GM12878 (cell line): ENCODE results near the gene NDOR1. TPM values are rescaled to one million over a fixed set of nuclear protein-coding genes. Genes with fewer than 3 reads are reported as not detected.

Experiments
- ATAC-seq: fragments of 200-7000 bp; cut with Tn5 transposase; 3 replicates; pipeline ENCODE4 v1.9.1; 2020; ENCODE audit warnings: mild to moderate bottlenecking, moderate library complexity
- BruUV-seq: library from RNA; stranded (reverse); fragments of 400-500 nt; replicated peaks from 2 replicates; lab custom pipeline; 2021; lab: Mats Ljungman, UMichigan
- CTCF ChIA-PET: fragments of 300-600 bp; sonication (Branson Sonifier 250); formaldehyde crosslinking; extraction: SDS; loops from one replicate; lab custom pipeline; 2021; ENCODE audit warnings: inconsistent platforms; lab: Yijun Ruan, JAX
- POLR2A ChIA-PET: fragments of 350-600 bp; formaldehyde crosslinking; extraction: SDS; loops from one replicate; lab custom pipeline; 2021; ENCODE audit warnings: inconsistent platforms; lab: Charles Lee
- RAD21 ChIA-PET: fragments of 300-600 bp; sonication (Branson Sonifier 250); formaldehyde crosslinking; loops from one replicate; lab custom pipeline; 2023; ENCODE audit warnings: antibody characterized with exemption; ENCODE audit not compliant: unreplicated experiment; lab: Charles Lee
- SMC1A ChIA-PET: fragments of 300-600 bp; sonication (Branson Sonifier 250); formaldehyde crosslinking; loops from one replicate; lab custom pipeline; 2023; ENCODE audit not compliant: unreplicated experiment, uncharacterized antibody; lab: Charles Lee
- DNase-seq: peaks from one replicate; pipeline ENCODE4 v3.0.0-alpha.2; 2011; ENCODE audit warnings: low read depth, low spot score
- FAIRE-seq: peaks from 3 replicates; lab custom pipeline; 2011; peaks lifted over from hg19 to GRCh38; lab: Jason Lieb, UNC
- H2AFZ ChIP-seq: 2 replicates; pipeline ENCODE4 v1.6.0; 2011; ENCODE audit warnings: low read depth, low read length, control low read depth; ENCODE audit not compliant: control insufficient read depth
- H3K27ac ChIP-seq: 2 replicates; pipeline ENCODE4 v1.5.1; 2011; ENCODE audit warnings: control low read depth; ENCODE audit not compliant: control insufficient read depth, insufficient read depth
- H3K27me3 ChIP-seq, 2 experiments: replicated peaks in 1 of 2; 2 replicates each; pipeline versions ENCODE4 v1.6.0 to v1.6.1; 2011; ENCODE audit warnings: low read length in 1 of 2; ENCODE audit not compliant: control insufficient read depth in 2 of 2, insufficient read depth in 2 of 2
- H3K36me3 ChIP-seq, 2 experiments: 2 replicates each; pipeline ENCODE4 v1.5.1; 2011; ENCODE audit warnings: low read length in 1 of 2; ENCODE audit not compliant: control insufficient read depth in 2 of 2, insufficient read depth in 2 of 2
- H3K4me1 ChIP-seq: 2 replicates; pipeline ENCODE4 v1.6.1; 2011; ENCODE audit warnings: mild to moderate bottlenecking, low read length, moderate library complexity, mixed read lengths; ENCODE audit not compliant: control insufficient read depth, insufficient read depth
- H3K4me2 ChIP-seq: 2 replicates; pipeline ENCODE4 v1.6.0; 2011; ENCODE audit warnings: control low read depth; ENCODE audit not compliant: control insufficient read depth, insufficient read depth
- H3K4me3 ChIP-seq: fragments of 200-600 bp; sonication (generic); 2 replicates; pipeline ENCODE4 v1.5.1; 2016
- H3K79me2 ChIP-seq: 2 replicates; pipeline ENCODE4 v1.6.0; 2011; ENCODE audit warnings: low read length; ENCODE audit not compliant: control insufficient read depth, insufficient read depth
- H3K9ac ChIP-seq: 2 replicates; pipeline ENCODE4 v1.8.0; 2011; ENCODE audit warnings: low read length, control low read depth, mixed read lengths; ENCODE audit not compliant: control insufficient read depth, insufficient read depth
- H3K9me3 ChIP-seq: replicated peaks from 3 replicates; pipeline ENCODE4 v1.5.1; 2011; ENCODE audit warnings: mild to moderate bottlenecking, low read length; ENCODE audit not compliant: control insufficient read depth, insufficient read depth
- H4K20me1 ChIP-seq: 2 replicates; pipeline ENCODE4 v1.6.0; 2011; ENCODE audit not compliant: control insufficient read depth, insufficient read depth
- CTCF ChIP-seq, 3 experiments: IDR thresholded peaks in 2 of 3; conservative IDR thresholded peaks in 1 of 3; 2 replicates each; pipeline ENCODE4 v1.5.1; 2011; ENCODE audit warnings: low read depth in 3 of 3, low read length in 3 of 3, mild to moderate bottlenecking in 3 of 3, control low read depth in 2 of 3, moderate library complexity in 2 of 3, inconsistent platforms in 1 of 3, mixed read lengths in 1 of 3; ENCODE audit not compliant: control insufficient read depth in 2 of 3, insufficient read depth in 1 of 3; ENCODE audit errors: extremely low read depth in 1 of 3
- E2F4 ChIP-seq: IDR thresholded peaks from 2 replicates; pipeline ENCODE4 v1.6.1; 2012; ENCODE audit warnings: low read depth, low read length, improper control_type of control experiment
- IRF4 ChIP-seq: IDR thresholded peaks from 2 replicates; pipeline ENCODE4 v1.6.1; 2011; ENCODE audit warnings: low read depth, low read length
- POLR2A ChIP-seq: IDR thresholded peaks from 2 replicates; pipeline ENCODE4 v1.6.1; 2011; ENCODE audit warnings: low read depth, mild to moderate bottlenecking, low read length
- RAD21 ChIP-seq: IDR thresholded peaks from 2 replicates; pipeline ENCODE4 v1.6.1; 2011; ENCODE audit warnings: mild to moderate bottlenecking, low read depth, low read length, moderate library complexity; ENCODE audit not compliant: insufficient read depth
- YY1 ChIP-seq: IDR thresholded peaks from 2 replicates; pipeline ENCODE4 v1.6.1; 2011; ENCODE audit warnings: low read depth, mild to moderate bottlenecking, low read length
- WGBS: methylation state at CpG from one replicate; pipeline ENCODE4 v1.1.6; 2016; ENCODE audit warnings: low lambda C conversion rate; ENCODE audit not compliant: insufficient replicate concordance, insufficient coverage; ENCODE audit errors: missing lambda C conversion rate; 5-methylcytosine and 5-hydroxymethylcytosine counted together
- in situ Hi-C: fragments of 300-500 bp; cut with MboI; formaldehyde crosslinking; loops from 9 replicates; pipeline ENCODE4 v1.14.3; 2018; ENCODE audit warnings: mixed read lengths
- intact Hi-C: fragments of 100-400 bp; cut with micrococcal nuclease; formaldehyde crosslinking; loops from one replicate; pipeline ENCODE4 v1.14.2; 2022; ENCODE audit not compliant: unreplicated experiment
- polyA plus RNA-seq, 11 experiments: library from polyadenylated mRNA; depleted of rRNA in 4 of 11; unstranded in 6 of 11; stranded (reverse) in 5 of 11; fragments of >200 nt; fragmentation: Nextera tagmentation in 4 of 11; fragmentation: Illumina TruSeq in 1 of 11; extraction: Ambion mirVana in 4 of 11; extraction: Trizol in 1 of 11; gene quantifications; 1 replicate in 1 of 11; 2 replicates in 10 of 11; pipeline versions ENCODE4 v1.2.1 to v1.2.3, GENCODE V29; 2011 to 2016; ENCODE audit warnings: inconsistent platforms in 2 of 11, missing spikeins in 2 of 11, low read depth in 1 of 11
- total RNA-seq, 4 experiments: library from RNA; depleted of rRNA in 3 of 4; stranded (reverse); fragments of >200 nt in 3 of 4; fragmentation: Illumina TruSeq in 1 of 4; extraction: Trizol in 1 of 4; gene quantifications; 2 replicates each; pipeline versions ENCODE4 v1.2.1 to v1.2.3, GENCODE V29; 2013 to 2021

Gene NDOR1
- total and polyA plus RNA-seq, 10 of the 15 experiments (the other 5 are each of a cell fraction or from before 2014, with no cell fraction given), result 0.04 to 32.9 (median 11.1) TPM

- Histone ChIP-seq H3K36me3 (peaks cover 0 to 9% of the 10 kb centered on the region in 2 experiments; a peak in 3 of 4 replicates), H3K9me3 (no peaks in the 10 kb centered on the region), H3K27ac (no peak overlapping the region), H3K9ac (no peak overlapping the region), H3K4me1 (no peaks in the 10 kb centered on the region), H3K4me3 (no peak overlapping the region), H3K4me2 (no peak overlapping the region), H3K79me2 (no peaks in the 10 kb centered on the region), H4K20me1 (no peaks in the 10 kb centered on the region), H3K27me3 (no peaks in the 10 kb centered on the region), H2AFZ (no peak overlapping the region)
- POLR2A ChIA-PET, result interaction anchor here (2.1 kb wide), 1 partner anchor 26 kb away, joined by 9 read pairs; no protein-coding TSS in a partner anchor
- intact Hi-C loops, result no loop called here
- 64% methylated on average over 17 of the region's 17 CpGs for WGBS
- FAIRE-seq (peak; percentile 72), ATAC-seq (peak; percentile 80), DNase-seq (no peak)
- CTCF ChIA-PET, result interaction anchor here (0.8 to 2.4 kb wide), 5 partner anchors 12 to 81 kb away, joined by 4 to 13 read pairs (median 4); partner anchors contain the start of genes ANAPC2 and SSNA1
- SMC1A ChIA-PET, result interaction anchor here (1.0 kb wide), 1 partner anchor 48 kb away, joined by 3 read pairs; no protein-coding TSS in a partner anchor
- RAD21 ChIA-PET, result interaction anchor here (0.9 kb wide), 1 partner anchor 26 kb away, joined by 4 read pairs; no protein-coding TSS in a partner anchor
- in situ Hi-C loops, result no loop called here
- BruUV-seq, result no TSS peak
- 0 out of 2 replicates have a peak, but pooled peaks have one; percentile 19 for TF ChIP-seq YY1
- 0 out of 2 replicates have a peak, but pooled peaks have one; percentile 5 for TF ChIP-seq POLR2A
- TF ChIP-seq E2F4, result no peak
- TF ChIP-seq CTCF (IDR thresholded peaks at IDR 0.05 in 2 of 3, conservative IDR thresholded peaks at IDR 0.05 in 1 of 3; ENCODE audit: control insufficient read depth in 2 of 3, extremely low read depth in 1 of 3, insufficient read depth in 1 of 3, low read depth in 3 of 3, low read length in 3 of 3), result peak; percentile 57 to 64 (median 59); a peak in 5 of 6 replicates
- peak; percentile 37; the same call in 1 of the 2 replicates for TF ChIP-seq RAD21
- 0 out of 2 replicates have a peak, but pooled peaks have one; percentile 19 for TF ChIP-seq IRF4
These were observed 29.0 kb upstream of the NDOR1 start for GRCh38 chr9:137176302-137177182.
